Camera-type eye (tissue), 1 donor: ENCODE results near the gene STX19. TPM values are rescaled to one million over a fixed set of nuclear protein-coding genes. Genes with fewer than 3 reads are reported as not detected.

Source experiments
- total RNA-seq: library from RNA; depleted of rRNA; stranded (reverse); fragments of >200 nt; gene quantifications from one replicate; pipeline ENCODE4 v1.2.3, GENCODE V29; 2014

Gene STX19
- 0.77 TPM for total RNA-seq

GRCh38 chr3:94028093-94028837, at the start of gene STX19:
Gene STX19 (minus strand): TSS chr3:94028597. CDS start chr3:94015269, 13,328 bp downstream.

GRCh38 chr3:94062513-94063404, 34.4 kb upstream of the STX19 start, which contains the start of the genes DHFR2 and NSUN3:
Gene DHFR2 (minus strand): TSS chr3:94062916. CDS start chr3:94061511, 1,405 bp downstream.
Gene NSUN3 (plus strand): TSS chr3:94063061. CDS start chr3:94063127, 66 bp downstream.

GRCh38 chr3:93979850-93980676, 48.3 kb downstream of the STX19 start, which contains the start of gene ARL13B:
Gene ARL13B (plus strand): TSS chr3:93980155. CDS start chr3:93980424, 269 bp downstream.

GRCh38 chr3:93973131-93974126, 55.0 kb downstream of the STX19 start, which contains the start of gene PROS1:
Gene PROS1 (minus strand): TSS chr3:93973896. CDS start chr3:93973749, 147 bp downstream.

Other genes starting within 250 kb of the STX19 start
- 43.0 TPM for gene PROS1, start 54.7 kb downstream of the STX19 start, total RNA-seq
- gene ARL13B, start 48.4 kb downstream of the STX19 start, total RNA-seq = 26.1 TPM
- 10.4 TPM for gene DHFR2, start 34.3 kb upstream of the STX19 start, total RNA-seq
- gene NSUN3, start 34.5 kb upstream of the STX19 start, total RNA-seq = 29.6 TPM